Sigmoid colon (tissue), 4 donors: ENCODE measurements around the gene ARF5.

Experiments
- CTCF ChIP-seq, 4 experiments: fragments of 450-650 bp in 3 of 4; fragments of 200-600 bp in 1 of 4; IDR thresholded peaks; one replicate each; pipeline ENCODE4 v1.5.1; 2016 to 2019; ENCODE audit warnings: antibody characterized with exemption in 4 of 4, mild to moderate bottlenecking in 3 of 4, moderate library complexity in 2 of 4
- EP300 ChIP-seq, 4 donors: sonication (generic); formaldehyde crosslinking; IDR thresholded peaks; one replicate each; pipeline ENCODE4 v1.6.1; 2017; ENCODE audit warnings: antibody characterized with exemption in 4 of 4
- POLR2A ChIP-seq, 2 donors: fragments of 450-650 bp; IDR thresholded peaks; one replicate each; pipeline ENCODE4 v1.6.1; 2016; ENCODE audit warnings: antibody characterized with exemption in 2 of 2, mild to moderate bottlenecking in 2 of 2, moderate library complexity in 2 of 2
- POLR2AphosphoS5 ChIP-seq, 4 donors: sonication (generic); formaldehyde crosslinking; IDR thresholded peaks; one replicate each; pipeline ENCODE4 v1.6.1; 2017; ENCODE audit warnings: antibody characterized with exemption in 4 of 4

DNA sequence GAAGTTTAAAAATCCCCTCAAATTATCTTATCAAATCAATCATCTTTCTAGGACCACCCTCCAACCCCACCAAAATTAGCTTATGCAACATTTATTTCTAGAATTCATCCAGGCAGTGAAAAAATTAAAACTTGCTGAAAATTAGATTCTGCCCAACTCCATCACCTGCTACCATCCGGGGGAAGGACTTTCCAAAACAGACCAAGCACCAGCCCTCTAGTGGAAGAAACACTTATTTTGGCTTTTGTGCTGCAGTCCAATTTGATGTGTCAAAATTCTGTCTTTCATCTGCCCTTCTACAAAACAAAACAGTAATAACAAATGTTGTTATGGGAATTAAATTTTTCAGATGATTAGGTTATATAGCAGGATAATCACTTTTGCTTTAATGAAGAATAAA is 38.0 kb upstream of the ARF5 start:
- no peak for TF ChIP-seq POLR2A (IDR thresholded peaks at IDR 0.05)
- no peak for TF ChIP-seq CTCF (IDR thresholded peaks at IDR 0.05)
- no peak for TF ChIP-seq EP300 (IDR thresholded peaks at IDR 0.05)
- TF ChIP-seq POLR2AphosphoS5 (IDR thresholded peaks at IDR 0.05) = no peak
